DMS 273 (cell line): ENCODE results near the gene TRIM47.
A peak's percentile ranks its signal among the peaks of the same experiment; 100 is the strongest.

ENCODE experiments used
- DNase-seq: peaks from one replicate; lab custom pipeline; 2025; ENCODE audit not compliant: unreplicated experiment; lab: John Stamatoyannopoulos, UW

TRIM47 gene

DNA sequence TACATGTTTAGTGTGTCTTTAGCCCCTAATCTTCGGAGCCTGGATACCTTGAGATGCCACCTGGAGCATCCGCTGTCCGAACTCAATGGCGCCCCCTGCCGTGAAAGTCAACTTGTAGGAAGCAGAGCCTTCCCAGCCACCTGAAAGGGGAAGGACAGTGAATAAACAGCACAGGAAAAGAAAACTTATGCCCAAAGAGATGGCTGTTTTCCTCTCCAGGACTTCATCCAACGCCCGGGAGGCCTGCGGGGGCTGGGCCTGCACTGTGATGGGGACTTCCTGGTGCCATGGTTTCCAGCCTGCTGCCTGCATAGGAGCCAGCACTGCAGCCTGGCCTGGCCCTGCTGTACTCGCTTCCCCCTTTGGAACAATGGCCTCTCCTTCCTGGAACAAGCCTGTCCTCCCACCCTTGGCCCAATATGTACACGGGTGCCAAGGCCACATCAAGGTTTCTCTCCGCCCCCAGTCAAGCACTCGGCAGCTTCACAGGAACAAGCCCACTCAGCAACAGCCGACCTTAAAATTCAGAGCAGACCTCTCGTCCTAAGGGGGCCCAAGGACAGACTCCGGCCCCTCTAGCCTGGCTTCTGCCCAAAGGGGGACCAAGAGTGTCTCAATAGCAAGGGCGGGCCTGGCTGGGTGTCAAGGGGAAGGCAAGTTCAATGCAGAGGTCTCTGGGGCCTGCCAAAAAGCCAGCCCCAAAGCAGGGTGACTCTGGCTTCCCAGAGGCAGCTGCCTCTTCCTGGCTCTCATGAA, 29.7 kb downstream of the TRIM47 start:
- peak; percentile 83 for DNase-seq

DNA sequence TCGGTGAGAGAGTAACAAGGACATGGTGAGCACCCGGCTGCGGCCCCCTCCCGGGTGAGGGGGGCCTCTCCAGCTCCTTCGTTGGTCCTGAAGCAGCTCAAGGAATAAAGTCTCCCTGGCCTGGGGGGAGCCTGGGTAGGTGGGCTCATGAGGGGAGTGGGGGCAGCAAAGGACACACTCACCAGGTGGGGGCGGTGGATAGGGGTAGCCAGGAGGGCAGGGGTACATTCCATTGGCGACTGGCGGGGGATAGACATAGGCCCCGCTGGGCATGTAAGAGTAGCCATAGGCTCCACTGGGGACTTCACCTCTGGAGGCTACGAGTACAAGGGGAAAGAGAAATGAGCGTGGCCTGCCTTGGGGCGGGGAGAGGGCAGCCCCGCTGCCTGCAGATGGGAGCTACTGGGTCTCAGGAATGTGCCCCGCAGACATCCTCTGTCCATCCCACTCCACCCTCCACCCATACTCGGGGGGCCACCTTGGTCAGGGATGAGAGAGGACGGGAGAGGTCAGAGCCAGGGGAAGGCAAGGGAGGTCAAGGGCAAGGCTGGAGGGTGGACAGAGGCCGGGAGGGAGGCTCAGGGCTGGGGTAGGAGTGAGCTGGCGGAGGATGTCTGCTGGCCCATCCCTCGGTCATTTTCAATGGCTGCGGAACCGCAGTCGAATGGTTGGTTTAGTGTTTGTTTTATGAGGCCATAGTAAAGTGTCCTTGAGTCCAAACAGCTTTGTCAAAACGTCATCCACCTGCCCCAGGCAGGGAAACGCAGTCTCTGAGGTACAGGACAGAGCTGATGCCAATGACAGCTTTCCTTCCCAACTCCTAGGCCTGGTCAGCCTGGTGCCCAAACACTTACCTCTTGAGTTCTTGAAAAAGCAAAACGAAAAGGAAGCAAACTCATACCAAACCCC, 30.5 kb downstream of the TRIM47 start:
- DNase-seq = no peak

DNA sequence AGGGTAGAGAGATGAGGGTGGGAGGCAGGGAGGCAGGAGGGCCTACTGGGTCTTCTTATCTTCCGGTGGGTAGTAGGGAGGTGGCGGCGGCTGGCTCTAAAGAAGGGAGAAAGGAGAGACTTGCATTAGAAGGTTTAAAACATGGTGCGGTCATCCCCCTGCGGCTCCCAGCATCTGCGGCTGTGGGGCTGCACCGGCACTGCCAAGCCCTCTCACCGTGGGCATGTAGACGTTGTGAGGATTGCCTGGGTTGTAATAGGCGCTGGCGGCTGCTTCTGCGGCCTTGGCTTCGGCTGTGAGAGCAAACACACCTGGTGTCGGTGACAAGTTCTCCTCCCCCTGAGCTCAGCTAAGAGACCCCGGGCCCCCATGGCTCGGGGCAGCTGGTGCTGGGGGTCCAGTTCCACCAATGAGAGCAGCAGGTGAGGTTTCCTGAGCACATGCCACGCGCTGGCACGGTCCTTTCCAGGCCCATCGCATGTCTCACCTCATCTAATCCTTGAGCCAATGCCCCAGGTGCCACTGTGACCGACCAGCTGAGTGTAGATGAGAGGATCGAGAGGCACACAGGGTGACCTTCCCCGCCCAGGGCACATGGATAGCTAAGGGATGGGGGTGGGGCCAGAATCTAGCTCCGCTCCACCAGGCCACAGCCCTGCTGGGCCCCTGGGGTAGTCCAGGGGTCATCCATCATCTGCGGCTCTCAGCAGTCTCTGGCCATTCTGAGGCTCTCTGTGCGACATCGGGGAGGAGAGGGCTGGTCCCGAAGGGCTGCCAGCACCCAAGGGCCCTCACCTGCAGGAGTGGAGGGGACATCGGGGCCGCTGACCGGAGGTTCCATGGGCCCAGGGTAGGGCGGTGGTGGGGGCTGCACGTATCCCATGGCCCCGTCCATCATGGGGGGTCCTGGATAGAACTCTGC, 31.4 kb downstream of the TRIM47 start:
- DNase-seq = no peak

- DNase-seq = no peak
Measured at GRCh38 chr17:75845933-75846691, 32.3 kb downstream of the TRIM47 start.

DNA sequence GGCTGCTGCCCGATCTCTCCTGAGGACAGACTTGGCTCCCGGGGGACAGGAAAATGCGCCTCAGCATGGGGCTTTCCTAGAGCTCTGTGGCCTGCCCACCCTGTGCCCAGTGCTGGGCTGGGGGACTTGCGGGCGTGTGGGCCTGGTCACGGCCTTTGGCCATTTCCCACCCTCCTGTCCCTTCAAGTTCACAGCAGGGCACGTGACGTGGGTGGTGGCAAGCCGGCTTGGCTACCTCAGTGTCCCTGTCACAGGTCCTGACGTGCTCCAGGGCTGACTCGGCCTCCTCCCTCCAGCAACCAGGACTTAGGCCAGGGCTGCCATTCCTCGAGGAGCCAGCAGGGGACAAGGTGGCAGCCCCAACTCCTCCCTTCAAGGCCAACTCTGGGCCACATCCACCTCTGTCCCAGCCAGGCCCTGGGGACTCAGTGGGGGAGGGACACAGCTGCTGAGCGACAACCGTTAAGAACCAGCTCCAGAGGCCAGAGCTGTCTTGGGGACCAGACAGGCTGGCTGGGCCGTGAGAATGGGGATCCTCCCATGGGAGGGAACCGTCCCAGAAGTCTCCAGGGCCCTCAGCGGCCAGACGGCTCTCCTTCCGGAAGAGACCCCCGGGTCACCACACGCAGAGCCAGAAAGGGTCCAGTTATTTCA, 33.2 kb downstream of the TRIM47 start:
- DNase-seq = peak; percentile 85

DNA sequence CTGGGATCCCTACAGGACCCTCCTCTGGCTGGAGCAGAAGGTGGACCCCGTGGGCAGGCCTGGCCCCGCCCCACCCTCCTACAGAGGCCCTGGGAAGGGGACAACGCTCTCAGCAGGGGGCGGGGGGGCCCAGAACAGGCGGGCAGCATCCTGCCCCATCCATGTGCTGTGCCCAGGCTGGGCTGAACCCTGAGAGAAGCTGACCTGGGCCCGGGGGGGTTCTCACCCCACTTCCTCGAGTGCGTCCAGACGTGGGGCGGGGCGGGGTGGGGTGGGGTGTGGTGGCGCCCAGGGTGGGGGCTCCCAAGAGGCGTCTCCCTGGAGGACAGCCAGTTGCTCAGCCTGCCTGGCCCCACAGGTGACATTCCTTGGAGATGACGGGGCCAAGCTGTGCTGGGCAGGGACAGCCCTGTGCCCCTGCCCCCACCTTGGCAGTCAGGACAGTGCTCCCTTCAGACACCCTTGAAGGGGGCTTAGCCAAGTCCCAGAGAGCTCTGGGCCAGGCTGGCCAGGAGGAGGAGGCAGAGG, 33.8 kb downstream of the TRIM47 start:
- no peak for DNase-seq

DNA sequence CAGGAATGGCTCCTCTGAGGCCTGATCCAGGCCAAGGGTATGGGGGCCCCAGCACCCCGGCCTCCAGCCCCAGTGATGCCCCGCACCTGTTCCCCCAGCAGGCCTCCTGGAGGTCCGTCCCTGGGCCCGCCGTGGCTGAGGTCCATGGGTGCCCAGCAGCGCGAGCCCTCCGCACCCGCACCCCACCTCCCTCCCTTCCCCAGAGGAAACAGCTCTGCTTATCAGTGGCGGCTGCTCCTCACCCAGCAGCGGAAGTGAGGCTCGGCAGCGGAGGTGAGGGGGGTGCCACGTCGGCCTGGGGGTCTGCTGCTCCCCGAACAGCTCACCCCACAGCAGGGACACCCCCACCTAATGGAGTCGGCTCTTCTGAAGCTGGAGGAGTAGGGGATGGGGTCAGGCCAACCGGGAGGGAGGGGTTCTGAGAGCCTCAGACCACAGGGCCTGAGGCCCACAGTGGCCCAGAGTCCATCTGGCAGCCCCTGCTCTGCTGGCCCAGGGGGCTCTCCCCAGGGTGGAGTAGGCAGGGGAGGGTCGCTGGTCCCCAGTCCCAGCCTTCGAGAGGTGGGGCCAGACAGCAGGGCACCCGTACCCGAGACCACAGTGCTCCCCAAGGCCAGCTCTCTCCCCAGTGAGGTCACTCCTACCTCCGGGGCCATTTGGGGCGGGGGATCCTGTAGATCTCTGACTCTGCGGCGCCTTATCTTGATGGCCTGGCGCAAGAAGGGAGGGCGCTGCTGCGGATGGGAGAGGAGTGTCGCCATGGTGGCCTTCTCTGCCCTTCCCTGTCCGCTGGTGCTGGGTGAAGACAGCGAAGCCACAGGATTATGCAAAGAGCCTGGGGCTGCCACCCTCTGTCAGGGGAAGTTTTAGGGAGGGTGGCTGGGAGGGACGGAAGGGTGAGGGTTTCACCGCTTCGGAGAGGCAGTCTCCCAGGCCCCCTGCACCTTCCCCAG, 34.5 kb downstream of the TRIM47 start, which contains the start of gene UNC13D:
Gene UNC13D, minus strand, starts transcription at position 828 of the 953 bp plus-strand sequence. Its CDS starts 67 bp downstream, at position 761.
- no peak for DNase-seq

DNA sequence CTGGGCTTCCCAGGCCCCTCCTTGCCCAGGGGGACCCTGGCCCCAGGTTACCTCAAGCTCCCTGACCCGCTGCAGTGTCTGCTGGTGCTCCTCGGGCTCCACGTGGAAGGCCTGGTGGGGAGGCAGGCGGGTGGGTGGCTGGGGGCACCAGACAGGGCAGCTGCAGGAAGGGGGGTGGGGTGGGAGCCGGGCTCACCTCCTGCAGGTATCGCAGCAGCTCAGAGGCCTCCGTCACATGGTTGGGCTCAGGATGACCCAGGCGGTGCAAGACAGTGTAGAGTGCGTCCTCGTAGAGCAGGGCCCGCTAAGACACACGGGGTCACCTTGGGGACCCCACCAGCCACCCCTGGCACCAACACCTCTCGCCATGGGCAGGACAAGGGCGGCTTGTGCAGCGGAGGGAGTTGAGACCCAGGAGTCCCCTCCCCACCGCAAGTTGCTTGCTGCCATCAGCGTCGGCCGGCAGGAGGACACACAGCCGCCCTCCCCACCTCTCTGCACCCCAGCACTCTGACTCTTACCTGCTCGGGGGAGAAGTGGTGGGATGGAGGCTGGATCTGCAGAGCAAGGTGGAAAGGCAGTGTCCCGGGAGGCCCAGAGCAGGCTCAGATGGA, 35.3 kb downstream of the TRIM47 start:
- no peak for DNase-seq

- DNase-seq = no peak
Measured at GRCh38 chr17:75842411-75842810, 36.0 kb downstream of the TRIM47 start.

DNA sequence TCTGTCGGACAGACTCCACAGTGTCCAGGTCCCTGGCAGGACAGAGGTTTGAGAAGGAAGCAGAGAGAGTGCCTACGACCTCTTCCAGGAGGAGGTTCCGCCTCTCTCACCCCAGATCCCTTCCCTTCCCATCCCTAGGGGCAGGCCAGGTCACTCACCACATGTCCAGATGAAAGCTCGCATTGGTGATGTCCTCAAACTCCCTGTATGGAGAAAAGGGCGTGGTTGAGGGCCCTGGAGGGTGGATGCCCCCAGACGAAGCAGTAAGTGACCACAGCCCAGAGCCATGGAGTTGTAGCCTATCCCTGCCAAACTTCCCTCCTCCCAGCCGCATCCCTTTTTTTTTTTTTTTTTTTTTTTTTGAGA, 37.6 kb downstream of the TRIM47 start:
- no peak for DNase-seq

- DNase-seq = no peak
Measured at GRCh38 chr17:75839942-75840798, 38.2 kb downstream of the TRIM47 start.

DNA sequence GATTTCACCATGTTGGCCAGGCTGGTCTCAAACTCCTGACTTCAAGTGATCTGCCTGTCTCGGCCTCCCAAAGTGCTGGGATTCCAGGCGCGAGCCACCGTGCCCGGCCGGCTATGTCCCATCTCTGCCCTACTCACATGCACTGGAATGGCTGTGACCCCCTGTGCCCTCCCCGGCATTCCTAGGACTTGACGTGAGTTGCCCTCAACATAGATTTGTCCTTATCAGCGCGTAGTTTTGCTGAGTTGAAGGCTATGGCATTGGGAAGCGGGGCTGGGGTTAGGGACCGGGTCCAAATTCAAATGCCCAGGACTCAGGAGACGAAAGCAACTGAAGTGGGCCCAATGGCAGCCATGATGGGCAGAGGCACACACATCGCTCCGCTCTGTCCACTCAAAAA, 40.0 kb downstream of the TRIM47 start:
- DNase-seq = no peak

DNA sequence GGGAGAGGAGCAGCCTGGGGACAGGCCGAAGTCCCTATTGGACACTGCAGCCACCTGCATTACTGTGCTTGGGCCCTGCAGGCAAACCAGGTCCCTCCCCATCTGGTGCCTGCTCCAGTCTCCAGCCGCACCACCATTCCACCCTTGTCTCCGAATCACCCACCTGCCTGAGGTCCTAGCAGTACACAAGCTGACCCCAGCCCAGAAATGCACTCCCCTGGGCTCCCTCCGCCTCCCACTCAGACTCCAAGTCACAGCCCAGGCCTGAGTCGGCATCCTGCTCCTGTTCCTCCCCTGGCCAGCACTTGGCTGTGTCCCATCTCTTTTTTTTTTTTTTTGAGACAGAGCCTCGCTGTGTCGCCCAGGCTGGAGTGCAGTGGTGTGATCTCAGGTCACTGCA, 40.5 kb downstream of the TRIM47 start:
- DNase-seq = no peak

DNA sequence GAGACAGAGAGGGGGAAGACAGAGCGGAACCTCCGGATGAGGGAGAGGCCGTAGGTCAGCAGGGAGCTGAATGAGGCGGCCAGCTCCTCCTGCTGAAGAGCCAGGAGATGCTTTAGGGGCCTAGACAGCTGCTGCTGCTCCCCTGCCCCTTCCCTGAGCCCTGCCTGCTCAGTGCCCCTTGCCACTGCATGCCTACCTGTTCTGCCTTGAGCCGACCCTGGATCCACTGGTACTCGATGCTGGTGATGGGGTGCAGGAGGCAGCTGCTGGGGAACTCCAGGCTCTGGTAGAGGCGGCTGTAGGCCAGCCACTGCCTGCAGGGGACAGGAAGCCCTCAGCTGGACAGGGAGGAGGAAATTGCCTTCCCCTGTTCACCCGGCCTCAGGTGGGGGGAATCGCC, 41.8 kb downstream of the TRIM47 start:
- no peak for DNase-seq

GRCh38 chr17:75835654-75835987, 42.8 kb downstream of the TRIM47 start:
- no peak for DNase-seq

- DNase-seq = peak; percentile 78
Measured at GRCh38 chr17:75834928-75835653, 43.3 kb downstream of the TRIM47 start.
